ENCODE measurements around the gene SNX32. TPM values are rescaled to one million over a fixed set of nuclear protein-coding genes. Genes with fewer than 3 reads are reported as not detected.

Gene SNX32
- total RNA-seq, 1 donor from 2014 or later = 0.40 TPM

GRCh38 chr11:65854852-65855837 lies 21.4 kb downstream of the SNX32 start:
- DNase-seq (ENCODE audit: low read depth) = no peak

DNA sequence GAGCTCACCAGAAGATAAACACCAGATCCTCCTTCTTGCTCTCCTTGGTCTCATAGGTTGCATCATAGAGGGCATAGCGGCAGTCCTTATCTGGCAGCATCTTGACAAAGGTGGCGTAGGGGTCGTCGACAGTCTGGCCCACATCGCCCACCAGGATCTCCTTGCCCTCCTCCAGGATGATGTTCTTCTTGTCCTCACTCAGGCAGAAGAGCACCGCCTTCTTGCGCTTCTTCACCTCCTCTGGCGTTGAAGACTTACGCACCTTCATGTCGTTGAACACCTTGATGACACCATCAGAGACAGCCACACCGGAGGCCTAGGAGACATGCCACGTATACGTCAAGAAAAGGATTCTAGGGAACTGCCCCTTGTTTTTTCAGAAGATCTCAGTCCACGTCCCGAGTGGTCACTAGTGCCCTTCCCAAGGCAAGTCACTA lies 22.2 kb downstream of the SNX32 start:
- no peak for DNase-seq (ENCODE audit: low read depth)

DNA sequence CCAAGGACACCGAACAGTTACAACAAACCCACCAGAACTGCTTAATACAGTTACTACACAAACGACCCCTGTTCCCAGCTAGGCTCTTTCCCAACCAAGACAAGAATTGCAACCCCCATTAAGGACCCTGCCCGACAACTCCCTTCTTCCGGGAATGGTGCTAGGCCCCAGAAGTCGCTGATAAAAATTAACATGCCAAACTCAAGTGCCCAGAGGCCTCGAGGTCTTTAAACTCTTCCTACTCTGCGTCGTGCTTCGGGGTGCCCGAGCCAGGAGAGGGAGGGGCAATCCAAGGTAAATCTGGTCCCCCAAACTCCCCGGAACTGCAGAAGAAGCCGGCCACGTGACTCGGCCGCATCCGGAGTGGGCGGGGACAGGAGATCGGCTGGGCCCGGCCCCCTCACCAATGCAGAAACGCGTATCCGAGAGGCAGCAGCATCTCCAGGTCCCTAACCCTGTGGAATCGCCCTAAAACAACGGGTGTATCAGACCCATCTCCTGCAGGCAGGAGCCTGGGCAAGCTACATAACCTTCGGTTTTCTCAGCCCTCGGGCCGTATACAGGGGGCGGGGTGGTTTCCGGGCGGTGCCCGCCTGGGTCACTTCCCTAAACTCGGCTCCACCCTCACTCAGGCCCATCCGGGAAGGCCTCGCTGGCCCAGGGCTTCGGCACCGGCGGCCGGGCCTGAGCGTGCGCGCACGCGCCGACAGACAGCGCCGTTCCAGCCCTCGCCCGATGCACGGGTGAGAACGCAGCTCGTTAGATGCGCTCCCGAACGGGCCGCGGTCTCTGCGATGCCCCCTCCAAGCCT lies 23.1 kb downstream of the SNX32 start:
- peak; percentile 35 for DNase-seq (ENCODE audit: low read depth)

DNA sequence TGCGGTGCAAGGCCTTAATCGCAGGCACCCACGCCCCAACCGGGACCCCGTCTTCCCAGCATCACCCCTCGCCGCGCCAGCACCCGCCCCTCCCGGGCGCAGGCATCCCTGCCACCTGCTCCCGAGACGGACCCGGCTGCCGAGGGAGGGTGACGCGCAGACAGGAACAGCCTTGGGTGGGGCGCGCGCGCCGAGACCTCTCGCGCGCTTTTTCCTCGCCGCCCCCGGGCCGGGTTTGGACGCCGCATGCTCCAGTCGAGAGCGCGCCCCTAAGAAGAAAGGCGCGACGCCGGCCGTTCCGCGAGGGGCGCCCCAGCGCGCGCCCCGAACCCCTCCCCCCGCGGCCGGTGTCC lies 23.7 kb downstream of the SNX32 start:
- DNase-seq (ENCODE audit: low read depth) = no peak

GRCh38 chr11:65857853-65858680 lies 24.3 kb downstream of the SNX32 start, which contains the start of gene CFL1:
Gene CFL1, minus strand, starts transcription at chr11:65858180. Its CDS starts 81 bp downstream, at chr11:65858099.
- peak; percentile 90 for DNase-seq (ENCODE audit: low read depth)

DNA sequence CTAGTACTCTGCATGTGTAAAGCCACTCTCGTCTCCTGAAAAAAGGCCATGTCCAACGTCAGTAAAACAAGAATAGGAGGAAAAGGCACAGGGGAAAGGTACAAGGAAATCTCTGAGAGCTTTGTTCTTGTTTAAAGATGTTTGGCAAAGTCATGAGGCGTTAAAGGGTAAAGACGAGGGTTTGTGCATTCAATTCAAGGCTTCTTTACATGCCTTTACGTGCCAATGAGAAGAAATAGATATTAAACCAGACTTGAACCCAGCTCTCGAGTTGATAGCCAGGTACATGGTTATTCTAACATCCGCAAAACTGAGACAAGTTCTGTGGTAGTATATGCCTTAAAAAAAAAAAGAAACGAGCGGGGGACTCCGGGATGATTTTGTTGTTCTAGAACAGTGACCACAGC lies 24.9 kb downstream of the SNX32 start:
- no peak for DNase-seq (ENCODE audit: low read depth)

DNA sequence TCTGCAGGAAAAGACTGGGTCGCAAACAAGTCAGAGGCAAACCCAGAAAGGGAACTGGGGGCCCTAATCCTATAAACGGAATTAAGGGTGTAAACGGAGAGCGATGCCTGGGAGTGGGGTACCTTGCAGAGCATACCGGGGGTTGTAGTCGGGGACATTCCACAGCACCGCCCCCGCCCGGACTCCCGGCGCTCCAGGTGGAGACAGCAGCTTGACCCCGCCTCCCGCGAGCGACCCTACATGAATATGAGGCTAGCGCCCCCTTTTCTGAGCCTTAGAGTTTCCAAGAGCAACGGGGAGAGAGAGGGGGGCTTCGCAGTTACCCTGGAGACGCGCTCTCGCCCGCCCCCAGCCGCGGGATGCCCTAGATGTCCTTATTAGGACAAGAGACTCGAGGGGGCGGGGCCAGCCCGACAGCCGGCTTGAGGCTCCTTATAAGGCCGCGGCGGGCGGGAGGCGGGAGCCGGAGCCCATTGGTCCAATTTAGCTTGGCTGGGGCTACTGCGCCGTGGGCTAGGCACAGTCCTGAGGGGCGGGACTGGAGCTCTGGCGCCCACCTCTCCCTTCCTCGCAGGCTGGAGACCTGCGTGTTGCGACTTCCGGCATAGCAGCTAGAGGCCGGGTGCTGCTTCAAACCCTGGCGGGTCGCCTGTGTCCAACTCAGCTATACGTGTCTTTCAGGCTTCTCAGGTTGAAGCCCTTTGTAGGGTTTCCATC lies 25.5 kb downstream of the SNX32 start:
- peak; percentile 95 for DNase-seq (ENCODE audit: low read depth)

- no peak for DNase-seq (ENCODE audit: low read depth)
Measured at GRCh38 chr11:65859812-65860277, 26.1 kb downstream of the SNX32 start.

- DNase-seq (ENCODE audit: low read depth) = peak; percentile 93
Measured at GRCh38 chr11:65860278-65861164, 26.8 kb downstream of the SNX32 start, which contains the start of gene MUS81. Gene MUS81, plus strand, starts transcription at chr11:65860433. Its CDS starts 321 bp downstream, at chr11:65860754.

DNA sequence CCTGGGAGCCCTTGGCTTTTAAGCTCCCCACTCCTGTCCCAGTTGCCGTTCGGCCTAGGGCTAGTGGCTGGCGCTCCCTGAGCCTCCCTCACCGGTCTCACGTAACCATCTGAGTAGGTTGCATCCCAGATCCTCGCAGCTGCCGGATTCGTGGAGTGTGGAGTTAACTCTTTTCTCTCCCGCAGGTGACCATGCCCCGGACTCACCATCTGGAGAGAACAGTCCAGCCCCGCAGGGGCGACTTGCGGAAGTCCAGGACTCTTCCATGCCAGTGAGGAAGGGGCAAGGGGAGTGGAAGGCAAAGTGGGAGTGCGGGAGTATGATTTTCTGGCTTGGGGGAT lies 27.4 kb downstream of the SNX32 start:
- no peak for DNase-seq (ENCODE audit: low read depth)

DNA sequence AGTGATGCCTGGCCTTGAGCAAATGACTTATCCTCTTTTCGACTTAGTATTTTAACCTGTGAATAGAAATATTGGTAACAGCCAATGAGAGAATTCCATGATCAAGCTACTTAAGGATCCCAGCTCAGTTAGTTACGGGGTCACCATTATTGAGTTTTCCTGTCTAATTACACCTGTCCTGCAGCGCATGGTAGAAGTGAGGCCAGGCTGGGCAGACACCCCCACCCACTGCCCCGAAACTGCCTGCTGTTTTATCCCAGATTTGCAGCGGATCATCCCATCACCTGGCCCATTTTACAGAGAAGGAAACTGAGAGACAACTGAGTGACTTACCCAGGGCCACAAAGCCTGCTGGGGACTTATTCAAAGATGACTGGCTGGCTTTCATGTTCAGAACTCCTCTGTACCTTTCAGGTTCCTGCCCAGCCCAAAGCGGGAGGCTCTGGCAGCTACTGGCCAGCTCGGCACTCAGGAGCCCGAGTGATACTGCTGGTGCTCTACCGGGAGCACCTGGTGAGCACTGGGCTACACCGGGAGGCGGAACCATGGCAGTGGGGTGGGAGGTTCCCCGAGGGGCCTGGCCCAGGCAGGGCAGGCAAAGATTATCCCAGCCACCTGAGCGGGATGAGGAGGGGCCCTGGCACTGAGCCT lies 27.9 kb downstream of the SNX32 start:
- DNase-seq (ENCODE audit: low read depth) = no peak

- DNase-seq (ENCODE audit: low read depth) = no peak
Measured at GRCh38 chr11:65862191-65862735, 28.5 kb downstream of the SNX32 start.

DNA sequence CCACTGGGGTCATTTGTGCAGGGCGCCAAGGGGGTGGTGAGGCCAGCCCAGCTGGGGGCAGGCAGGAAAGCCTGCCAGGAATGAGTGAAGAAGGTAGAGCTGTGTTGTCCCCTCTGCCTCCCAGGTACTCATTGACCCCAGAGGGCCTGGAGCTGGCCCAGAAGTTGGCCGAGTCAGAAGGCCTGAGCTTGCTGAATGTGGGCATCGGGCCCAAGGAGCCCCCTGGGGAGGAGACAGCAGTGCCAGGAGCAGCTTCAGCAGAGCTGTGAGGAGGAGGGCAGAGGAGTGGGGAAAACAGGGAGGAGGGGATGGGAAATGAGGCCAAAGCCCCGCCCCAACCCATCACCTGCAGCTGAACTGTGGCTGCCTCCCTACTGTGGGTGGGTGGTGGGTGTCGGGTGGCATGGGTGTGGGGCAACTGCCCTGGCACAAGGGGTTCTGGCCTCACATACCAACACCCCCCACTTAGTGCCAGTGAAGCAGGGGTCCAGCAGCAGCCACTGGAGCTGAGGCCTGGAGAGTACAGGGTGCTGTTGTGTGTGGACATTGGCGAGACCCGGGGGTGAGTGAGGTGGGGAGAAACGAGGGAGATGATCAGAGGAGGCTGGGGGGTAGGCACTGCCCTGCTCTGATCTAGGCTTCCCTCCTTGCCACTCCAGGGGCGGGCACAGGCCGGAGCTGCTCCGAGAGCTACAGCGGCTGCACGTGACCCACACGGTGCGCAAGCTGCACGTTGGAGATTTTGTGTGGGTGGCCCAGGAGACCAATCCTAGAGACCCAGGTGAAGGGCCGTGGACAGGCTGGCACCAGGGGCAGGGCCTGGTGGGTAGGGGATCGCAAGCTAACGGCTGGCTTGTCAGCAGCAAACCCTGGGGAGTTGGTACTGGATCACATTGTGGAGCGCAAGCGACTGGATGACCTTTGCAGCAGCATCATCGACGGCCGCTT lies 29.5 kb downstream of the SNX32 start:
- DNase-seq (ENCODE audit: low read depth) = no peak

DNA sequence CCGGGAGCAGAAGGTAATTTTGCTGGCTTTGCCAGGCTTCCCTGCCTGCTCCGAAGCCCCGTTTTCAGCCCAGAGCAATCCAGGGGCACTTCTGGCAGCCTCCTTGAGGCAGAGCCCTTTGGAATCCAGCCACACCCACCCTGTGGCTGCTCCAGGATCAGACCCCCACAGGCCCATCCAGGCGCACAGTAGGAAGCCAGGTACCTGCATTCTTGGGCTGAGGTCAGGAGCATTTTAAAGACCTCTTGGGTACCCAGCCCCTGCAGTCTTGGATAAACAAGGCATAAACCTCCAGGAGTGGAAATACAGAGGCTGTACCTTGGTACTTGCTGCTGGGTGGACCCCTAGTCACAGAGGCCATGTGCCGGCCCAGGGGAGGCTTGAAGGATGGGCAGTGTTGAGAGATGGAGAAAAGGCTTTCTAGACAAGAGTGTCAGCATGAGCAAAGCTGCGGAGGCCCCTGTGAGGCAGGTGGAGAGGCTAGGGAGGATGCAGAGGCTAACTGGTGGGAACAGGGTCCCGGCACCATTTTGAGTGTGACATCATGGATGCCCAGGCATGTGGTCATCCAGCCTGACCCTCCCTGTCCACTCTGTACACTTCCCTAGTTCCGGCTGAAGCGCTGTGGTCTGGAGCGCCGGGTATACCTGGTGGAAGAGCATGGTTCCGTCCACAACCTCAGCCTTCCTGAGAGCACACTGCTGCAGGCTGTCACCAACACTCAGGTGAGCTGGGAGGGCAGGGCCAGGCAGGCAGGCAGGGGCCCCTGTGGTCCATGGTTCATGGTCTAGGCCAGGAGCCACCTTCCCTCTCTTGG lies 30.3 kb downstream of the SNX32 start:
- no peak for DNase-seq (ENCODE audit: low read depth)

DNA sequence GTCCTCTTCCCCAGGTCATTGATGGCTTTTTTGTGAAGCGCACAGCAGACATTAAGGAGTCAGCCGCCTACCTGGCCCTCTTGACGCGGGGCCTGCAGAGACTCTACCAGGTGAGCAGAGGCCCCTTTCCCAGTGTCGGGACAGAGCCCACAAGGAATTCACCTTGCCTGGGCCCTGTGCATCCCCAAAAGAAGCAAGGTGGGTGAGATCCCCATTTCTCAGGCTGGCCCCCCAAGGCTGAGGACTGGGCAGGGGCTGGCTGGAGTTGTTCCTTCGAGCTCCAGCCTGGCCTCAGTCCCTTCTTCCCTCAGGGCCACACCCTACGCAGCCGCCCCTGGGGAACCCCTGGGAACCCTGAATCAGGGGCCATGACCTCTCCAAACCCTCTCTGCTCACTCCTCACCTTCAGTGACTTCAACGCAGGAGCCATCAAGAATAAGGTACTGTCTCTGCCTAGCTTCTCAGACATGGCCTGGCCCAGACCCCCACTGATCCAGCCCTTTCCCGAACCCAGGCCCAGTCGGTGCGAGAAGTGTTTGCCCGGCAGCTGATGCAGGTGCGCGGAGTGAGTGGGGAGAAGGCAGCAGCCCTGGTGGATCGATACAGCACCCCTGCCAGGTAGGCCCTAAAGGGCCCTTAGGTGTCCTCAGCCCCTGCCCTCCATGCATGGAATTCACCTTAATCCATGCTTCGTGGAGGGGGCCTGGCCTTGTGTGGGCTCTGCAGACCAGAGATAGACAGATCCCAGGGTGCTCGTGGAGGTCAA lies 31.1 kb downstream of the SNX32 start:
- no peak for DNase-seq (ENCODE audit: low read depth)

GRCh38 chr11:65865550-65866172 lies 31.9 kb downstream of the SNX32 start:
- no peak for DNase-seq (ENCODE audit: low read depth)

Measured in renal cortical epithelial cell (primary cell).